ENCODE measurements around the gene LRRC41.
"Not testable (repeated sequence)": the region's sequence is repeated elsewhere in the genome, so short reads cannot be mapped to it uniquely, and the experiment has no call there.

Gene LRRC41

GRCh38 chr1:46303038-46303871 lies at the start of gene LRRC41, which contains the start of gene UQCRH:
TSS of gene LRRC41 (minus strand) at chr1:46303616. CDS start at chr1:46303322, 294 bp downstream.
TSS of gene UQCRH (plus strand) at chr1:46303698. CDS start at chr1:46303767, 69 bp downstream.
- DNase-seq, result peak; percentile 98

- no peak for DNase-seq
Observed at GRCh38 chr1:46352363-46352762, 48.9 kb upstream of the LRRC41 start.

GRCh38 chr1:46345281-46345680 lies 41.9 kb upstream of the LRRC41 start:
- DNase-seq, result no peak

GRCh38 chr1:46344481-46344880 lies 41.1 kb upstream of the LRRC41 start:
- DNase-seq, result no peak

- DNase-seq, result no peak
Observed at GRCh38 chr1:46343705-46344104, 40.3 kb upstream of the LRRC41 start.

- no peak for DNase-seq
Observed at GRCh38 chr1:46343351-46343695, 39.9 kb upstream of the LRRC41 start.

- no peak for DNase-seq
Observed at GRCh38 chr1:46342677-46343350, 39.4 kb upstream of the LRRC41 start.

- peak; percentile 66 for DNase-seq
Observed at GRCh38 chr1:46342084-46342656, 38.8 kb upstream of the LRRC41 start.

- no peak for DNase-seq
Observed at GRCh38 chr1:46341222-46342083, 38.0 kb upstream of the LRRC41 start.

- DNase-seq, result peak; percentile 97
Observed at GRCh38 chr1:46340404-46341221, 37.2 kb upstream of the LRRC41 start, which contains the start of gene NSUN4. TSS of gene NSUN4 (plus strand) at chr1:46340807. CDS start at chr1:46340827, 20 bp downstream.

- not testable (repeated sequence) for DNase-seq
Observed at GRCh38 chr1:46337409-46337808, 34.0 kb upstream of the LRRC41 start.

- no peak for DNase-seq
Observed at GRCh38 chr1:46335081-46335480, 31.7 kb upstream of the LRRC41 start.

GRCh38 chr1:46334030-46334384 lies 30.6 kb upstream of the LRRC41 start:
- no peak for DNase-seq

GRCh38 chr1:46333300-46334029 lies 30.0 kb upstream of the LRRC41 start:
- DNase-seq, result peak; percentile 44

GRCh38 chr1:46331786-46332540 lies 28.5 kb upstream of the LRRC41 start:
- not testable (repeated sequence) for DNase-seq

GRCh38 chr1:46330381-46330780 lies 27.0 kb upstream of the LRRC41 start:
- DNase-seq, result not testable (repeated sequence)

GRCh38 chr1:46329807-46330206 lies 26.4 kb upstream of the LRRC41 start:
- DNase-seq, result not testable (repeated sequence)

- not testable (repeated sequence) for DNase-seq
Observed at GRCh38 chr1:46328182-46328581, 24.8 kb upstream of the LRRC41 start.

- not testable (repeated sequence) for DNase-seq
Observed at GRCh38 chr1:46325285-46326076, 22.1 kb upstream of the LRRC41 start.

Measured in EL (cell line).